ENCODE data around the gene HTR2C.
"Not testable (repeated sequence)": the region's sequence is repeated elsewhere in the genome, so short reads cannot be mapped to it uniquely, and the experiment has no call there.

The HTR2C gene

GRCh38 chrX:114798907-114799306 lies 215.0 kb downstream of the HTR2C start:
- H3K9me3 Mint-ChIP-seq: no peaks in the 10 kb centered on the region
- DNase-seq (no peak), ATAC-seq (replicated peaks) (no peak)
- H3K36me3 Mint-ChIP-seq: no peaks in the 10 kb centered on the region
- H3K4me1 Mint-ChIP-seq: no peaks in the 10 kb centered on the region
- no peak overlapping the region for H3K4me3 Mint-ChIP-seq
- H3K27ac Mint-ChIP-seq: no peak overlapping the region
- no peaks in the 10 kb centered on the region for H3K27me3 Mint-ChIP-seq

- no peak overlapping the region for H3K4me3 Mint-ChIP-seq
- H3K36me3 Mint-ChIP-seq: no peaks in the 10 kb centered on the region
- no peaks in the 10 kb centered on the region for H3K9me3 Mint-ChIP-seq
- H3K27me3 Mint-ChIP-seq: no peaks in the 10 kb centered on the region
- no peaks in the 10 kb centered on the region for H3K4me1 Mint-ChIP-seq
- no peak overlapping the region for H3K27ac Mint-ChIP-seq
- no peak for DNase-seq
- no peak for ATAC-seq (replicated peaks)
Observed at GRCh38 chrX:114800719-114801118, 216.8 kb downstream of the HTR2C start.

GRCh38 chrX:114819509-114819908 lies 235.6 kb downstream of the HTR2C start:
- no peak for DNase-seq
- Mint-ChIP-seq H3K4me3 (no peak overlapping the region), H3K9me3 (no peaks in the 10 kb centered on the region), H3K4me1 (no peaks in the 10 kb centered on the region), H3K27me3 (peaks cover 0 to 3% of the 10 kb centered on the region in 2 donors), H3K36me3 (no peaks in the 10 kb centered on the region), H3K27ac (no peak overlapping the region)
- ATAC-seq (replicated peaks): no peak

GRCh38 chrX:114841051-114841450 lies 257.2 kb downstream of the HTR2C start:
- no peaks in the 10 kb centered on the region for H3K36me3 Mint-ChIP-seq
- no peaks in the 10 kb centered on the region for H3K4me1 Mint-ChIP-seq
- H3K9me3 Mint-ChIP-seq: peaks cover 0 to 1% of the 10 kb centered on the region in 2 donors
- H3K27ac Mint-ChIP-seq: no peak overlapping the region
- no peaks in the 10 kb centered on the region for H3K27me3 Mint-ChIP-seq
- no peak for DNase-seq
- no peak overlapping the region for H3K4me3 Mint-ChIP-seq
- no peak for ATAC-seq (replicated peaks)

- H3K27ac Mint-ChIP-seq: no peak overlapping the region
- ATAC-seq (replicated peaks) (no peak), DNase-seq (no peak)
- no peaks in the 10 kb centered on the region for H3K27me3 Mint-ChIP-seq
- H3K4me3 Mint-ChIP-seq: no peak overlapping the region
- peaks cover 1 to 4% of the 10 kb centered on the region in 2 donors for H3K9me3 Mint-ChIP-seq
- no peaks in the 10 kb centered on the region for H3K4me1 Mint-ChIP-seq
- H3K36me3 Mint-ChIP-seq: no peaks in the 10 kb centered on the region
Observed at GRCh38 chrX:114842181-114842580, 258.3 kb downstream of the HTR2C start.

GRCh38 chrX:114889481-114889880 lies 305.6 kb downstream of the HTR2C start:
- Mint-ChIP-seq H3K36me3 (no peaks in the 10 kb centered on the region), H3K4me3 (no peak overlapping the region), H3K9me3 (peaks cover 0 to 2% of the 10 kb centered on the region in 2 donors), H3K27ac (no peak overlapping the region), H3K27me3 (no peaks in the 10 kb centered on the region), H3K4me1 (no peaks in the 10 kb centered on the region)
- ATAC-seq (replicated peaks): no peak
- DNase-seq: no peak

GRCh38 chrX:114903618-114904017 lies 319.7 kb downstream of the HTR2C start:
- H3K9me3 Mint-ChIP-seq: peaks cover 2% of the 10 kb centered on the region in 2 donors
- H3K4me1 Mint-ChIP-seq: no peaks in the 10 kb centered on the region
- DNase-seq: no peak
- ATAC-seq (replicated peaks): no peak
- no peak overlapping the region for H3K4me3 Mint-ChIP-seq
- H3K27me3 Mint-ChIP-seq: peaks cover 0 to 3% of the 10 kb centered on the region in 2 donors
- no peaks in the 10 kb centered on the region for H3K36me3 Mint-ChIP-seq
- H3K27ac Mint-ChIP-seq: no peak overlapping the region

GRCh38 chrX:114905251-114905650 lies 321.4 kb downstream of the HTR2C start:
- no peak overlapping the region for H3K4me3 Mint-ChIP-seq
- H3K36me3 Mint-ChIP-seq: no peaks in the 10 kb centered on the region
- H3K4me1 Mint-ChIP-seq: no peaks in the 10 kb centered on the region
- H3K27ac Mint-ChIP-seq: no peak overlapping the region
- no peak for ATAC-seq (replicated peaks)
- H3K27me3 Mint-ChIP-seq: peaks cover 0 to 3% of the 10 kb centered on the region in 2 donors
- peaks cover 2% of the 10 kb centered on the region in 2 donors for H3K9me3 Mint-ChIP-seq
- no peak for DNase-seq

- Mint-ChIP-seq H3K27me3 (peaks cover 0 to 3% of the 10 kb centered on the region in 2 donors), H3K4me1 (no peaks in the 10 kb centered on the region), H3K36me3 (no peaks in the 10 kb centered on the region), H3K4me3 (no peak overlapping the region), H3K9me3 (peaks cover 2% of the 10 kb centered on the region in 2 donors), H3K27ac (no peak overlapping the region)
- DNase-seq (no peak), ATAC-seq (replicated peaks) (no peak)
Observed at GRCh38 chrX:114906984-114907510, 323.2 kb downstream of the HTR2C start.

- Mint-ChIP-seq H3K36me3 (no peaks in the 10 kb centered on the region), H3K9me3 (peaks cover 0 to 2% of the 10 kb centered on the region in 2 donors), H3K27me3 (no peaks in the 10 kb centered on the region), H3K4me1 (no peaks in the 10 kb centered on the region), H3K4me3 (no peak overlapping the region), H3K27ac (no peak overlapping the region)
- ATAC-seq (replicated peaks): no peak
- no peak for DNase-seq
Observed at GRCh38 chrX:114924423-114924822, 340.5 kb downstream of the HTR2C start.

- ATAC-seq (replicated peaks): no peak
Observed at GRCh38 chrX:114924856-114925255, 341.0 kb downstream of the HTR2C start.

GRCh38 chrX:114930227-114930626 lies 346.3 kb downstream of the HTR2C start:
- H3K27ac Mint-ChIP-seq: no peak overlapping the region
- no peak for ATAC-seq (replicated peaks)

More at GRCh38 chrX:114924856-114925255, 341.0 kb downstream of the HTR2C start:
- no peaks in the 10 kb centered on the region for H3K36me3 Mint-ChIP-seq
- H3K27ac Mint-ChIP-seq: no peak overlapping the region
- H3K4me1 Mint-ChIP-seq: no peaks in the 10 kb centered on the region
- no peak for DNase-seq
- H3K4me3 Mint-ChIP-seq: no peak overlapping the region
- no peaks in the 10 kb centered on the region for H3K27me3 Mint-ChIP-seq
- peaks cover 0 to 2% of the 10 kb centered on the region in 2 donors for H3K9me3 Mint-ChIP-seq

GRCh38 chrX:114932550-114932949 lies 348.7 kb downstream of the HTR2C start:
- Mint-ChIP-seq H3K4me3 (no peak overlapping the region), H3K36me3 (no peaks in the 10 kb centered on the region), H3K27ac (no peak overlapping the region), H3K9me3 (peaks cover 13% of the 10 kb centered on the region in 2 donors), H3K27me3 (no peaks in the 10 kb centered on the region), H3K4me1 (no peaks in the 10 kb centered on the region)
- no peak for DNase-seq
- no peak for ATAC-seq (replicated peaks)

More at GRCh38 chrX:114930227-114930626, 346.3 kb downstream of the HTR2C start:
- Mint-ChIP-seq H3K27me3 (no peaks in the 10 kb centered on the region), H3K9me3 (peaks cover 13% of the 10 kb centered on the region in 2 donors), H3K36me3 (no peaks in the 10 kb centered on the region), H3K4me1 (no peaks in the 10 kb centered on the region), H3K4me3 (no peak overlapping the region)
- DNase-seq: no peak

GRCh38 chrX:114933291-114933690 lies 349.4 kb downstream of the HTR2C start:
- H3K27ac Mint-ChIP-seq; H3K36me3 Mint-ChIP-seq; H3K4me1 Mint-ChIP-seq; ATAC-seq (replicated peaks); H3K27me3 Mint-ChIP-seq; DNase-seq; H3K4me3 Mint-ChIP-seq: not testable (repeated sequence)
- peaks cover 13% of the 10 kb centered on the region in 2 donors for H3K9me3 Mint-ChIP-seq

GRCh38 chrX:114937090-114937489 lies 353.2 kb downstream of the HTR2C start:
- not testable (repeated sequence) for H3K27me3 Mint-ChIP-seq; H3K27ac Mint-ChIP-seq; ATAC-seq (replicated peaks); H3K4me3 Mint-ChIP-seq; H3K36me3 Mint-ChIP-seq; H3K4me1 Mint-ChIP-seq; DNase-seq
- H3K9me3 Mint-ChIP-seq: peaks cover 11% of the 10 kb centered on the region in 2 donors

- H3K27me3 Mint-ChIP-seq: no peaks in the 10 kb centered on the region
- no peaks in the 10 kb centered on the region for H3K36me3 Mint-ChIP-seq
- peaks cover 0 to 1% of the 10 kb centered on the region in 2 donors for H3K9me3 Mint-ChIP-seq
- no peak overlapping the region for H3K27ac Mint-ChIP-seq
- no peaks in the 10 kb centered on the region for H3K4me1 Mint-ChIP-seq
- H3K4me3 Mint-ChIP-seq: no peak overlapping the region
- ATAC-seq (replicated peaks) (no peak), DNase-seq (no peak)
Observed at GRCh38 chrX:114952696-114953095, 368.8 kb downstream of the HTR2C start.
